Adrenal gland (tissue), 12 donors: ENCODE results near the gene RNF8. TPM values are rescaled to one million over a fixed set of nuclear protein-coding genes. Genes with fewer than 3 reads are reported as not detected.

Source experiments
- DNase-seq, 7 donors: peaks; one replicate each; pipeline ENCODE4 v3.0.0-alpha.2; 2019 to 2020
- H3K27ac ChIP-seq, 5 donors: fragments of 200-600 bp; sonication (generic) in 4 of 5; 1 replicate in 3 of 5; 2 replicates in 2 of 5; pipeline versions ENCODE4 v1.5.1 to v1.8.0; 2016 to 2020; ENCODE audit warnings: mild to moderate bottlenecking in 1 of 5
- H3K27me3 ChIP-seq: fragments of 200-600 bp; 2 replicates; pipeline ENCODE4 v1.8.0; 2021
- H3K36me3 ChIP-seq, 2 donors: fragments of 200-600 bp; replicated peaks in 1 of 2; 1 replicate in 1 of 2; 2 replicates in 1 of 2; pipeline versions ENCODE4 v1.5.1 to v1.8.0; 2018 to 2022
- H3K4me1 ChIP-seq, 2 donors: fragments of 200-600 bp; replicated peaks in 1 of 2; 1 replicate in 1 of 2; 2 replicates in 1 of 2; pipeline versions ENCODE4 v1.5.1 to v1.8.0; 2018 to 2021
- H3K4me3 ChIP-seq, 4 donors: fragments of 200-600 bp; sonication (generic) in 3 of 4; one replicate each; pipeline ENCODE4 v1.5.1; 2016 to 2018
- H3K9me3 ChIP-seq, 3 donors: fragments of 200-600 bp; sonication (generic) in 1 of 3; replicated peaks in 1 of 3; 1 replicate in 2 of 3; 2 replicates in 1 of 3; pipeline versions ENCODE4 v1.5.1 to v1.8.0; 2016 to 2021
- CTCF ChIP-seq, 6 experiments: fragments of 450-650 bp in 4 of 6; fragments of 200-600 bp in 2 of 6; sonication (generic) in 1 of 6; IDR thresholded peaks; 1 replicate in 5 of 6; 2 replicates in 1 of 6; pipeline versions ENCODE4 v1.5.1 to v1.8.0; 2016 to 2021; ENCODE audit warnings: antibody characterized with exemption in 6 of 6, mild to moderate bottlenecking in 2 of 6, moderate library complexity in 1 of 6
- POLR2A ChIP-seq, 2 donors: fragments of 450-650 bp; IDR thresholded peaks; one replicate each; pipeline ENCODE4 v1.6.1; 2017; ENCODE audit warnings: antibody characterized with exemption in 2 of 2, mild to moderate bottlenecking in 2 of 2, moderate library complexity in 1 of 2
- WGBS, 4 donors: extraction: QIAGEN DNeasy Blood & Tissue Kit in 2 of 4; methylation state at CpG; one replicate each; pipeline versions ENCODE4 v1.1.5 to v1.1.7; 2013 to 2017; 5-methylcytosine and 5-hydroxymethylcytosine counted together
- intact Hi-C, 2 donors: fragments of 100-400 bp; cut with DNase I; formaldehyde crosslinking; loops; one replicate each; pipeline versions ENCODE4 v1.14.1 to v1.15.0; 2022 to 2023
- polyA plus RNA-seq, 3 donors: library from polyadenylated mRNA; stranded (reverse); fragments of 200-250 nt in 2 of 3; fragments of 350-450 nt in 1 of 3; fragmentation: Illumina TruSeq in 1 of 3; extraction: RNeasy Lipid Tissue Mini Kit (QIAGEN cat#74804) in 1 of 3; gene quantifications; one replicate each; pipeline ENCODE4 v1.2.3, GENCODE V29; 2013 to 2014
- total RNA-seq, 9 donors: library from RNA; depleted of rRNA in 4 of 9; stranded (reverse); fragments of >200 nt in 4 of 9; fragments of 120-200 nt in 1 of 9; fragmentation: NEBNext Ultra II Directional in 1 of 9; extraction: Animal tissue kit (Norgen Biotek cat#: 25700) in 1 of 9; gene quantifications; one replicate each; pipeline versions ENCODE4 v1.1.0 to v1.2.4, GENCODE V29; 2013 to 2023
- donor health status: healthy with polysubstance abuse.
- donor health status: Bipolar disorder and iron deficiency.
- donor health status: DM: yes; HTN: yes; CAD: no.
- donor health status: DM: no; HTN: no; CAD: no.
- donor health status: DM: no; HTN: no; CAD: no.
- donor health status: DM: yes; HTN: yes; CAD: no.

Gene RNF8
- total and polyA plus RNA-seq, 12 donors: 13.1 to 54.6 (median 20.6) TPM

DNA sequence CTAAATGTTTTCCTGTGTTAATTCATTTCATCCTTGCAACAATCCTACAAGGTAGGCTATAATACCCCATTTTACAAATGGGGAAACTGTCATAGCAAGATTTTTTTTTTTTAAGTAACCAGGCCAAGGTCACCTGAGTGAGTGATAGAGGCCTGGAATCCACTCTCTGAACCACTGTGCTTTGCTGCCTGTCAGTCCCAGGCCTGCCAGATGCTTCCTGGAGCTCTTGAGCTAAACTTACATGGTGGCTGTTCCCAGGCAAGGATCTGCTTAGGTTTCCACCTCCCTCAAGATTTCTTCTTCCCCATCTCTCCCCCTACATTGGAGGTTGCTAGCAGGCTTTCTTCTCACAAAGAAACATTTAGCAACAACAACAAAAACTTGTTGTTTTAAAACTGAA lies 32.7 kb upstream of the RNF8 start:
- intact Hi-C loops: loop anchor here in 1 of 2 donors (5.0 to 10.0 kb wide), 2 partner anchors 244 to 371 kb away; no protein-coding TSS in a partner anchor
- Histone ChIP-seq H3K4me1 (peaks cover 3 to 16% of the 10 kb centered on the region in 2 donors), H3K27ac (peak overlapping the region in 4 of 5 donors; percentile 21 to 62 (median 32)), H3K4me3 (no peak overlapping the region), H3K36me3 (peaks cover 0 to 24% of the 10 kb centered on the region in 2 donors), H3K9me3 (no peaks in the 10 kb centered on the region), H3K27me3 (no peaks in the 10 kb centered on the region)
- TF ChIP-seq POLR2A (IDR thresholded peaks at IDR 0.05): no peak
- TF ChIP-seq CTCF (IDR thresholded peaks at IDR 0.05): no peak
- DNase-seq: peak in 3 of 7 donors; percentile 47 to 51 (median 50)

DNA sequence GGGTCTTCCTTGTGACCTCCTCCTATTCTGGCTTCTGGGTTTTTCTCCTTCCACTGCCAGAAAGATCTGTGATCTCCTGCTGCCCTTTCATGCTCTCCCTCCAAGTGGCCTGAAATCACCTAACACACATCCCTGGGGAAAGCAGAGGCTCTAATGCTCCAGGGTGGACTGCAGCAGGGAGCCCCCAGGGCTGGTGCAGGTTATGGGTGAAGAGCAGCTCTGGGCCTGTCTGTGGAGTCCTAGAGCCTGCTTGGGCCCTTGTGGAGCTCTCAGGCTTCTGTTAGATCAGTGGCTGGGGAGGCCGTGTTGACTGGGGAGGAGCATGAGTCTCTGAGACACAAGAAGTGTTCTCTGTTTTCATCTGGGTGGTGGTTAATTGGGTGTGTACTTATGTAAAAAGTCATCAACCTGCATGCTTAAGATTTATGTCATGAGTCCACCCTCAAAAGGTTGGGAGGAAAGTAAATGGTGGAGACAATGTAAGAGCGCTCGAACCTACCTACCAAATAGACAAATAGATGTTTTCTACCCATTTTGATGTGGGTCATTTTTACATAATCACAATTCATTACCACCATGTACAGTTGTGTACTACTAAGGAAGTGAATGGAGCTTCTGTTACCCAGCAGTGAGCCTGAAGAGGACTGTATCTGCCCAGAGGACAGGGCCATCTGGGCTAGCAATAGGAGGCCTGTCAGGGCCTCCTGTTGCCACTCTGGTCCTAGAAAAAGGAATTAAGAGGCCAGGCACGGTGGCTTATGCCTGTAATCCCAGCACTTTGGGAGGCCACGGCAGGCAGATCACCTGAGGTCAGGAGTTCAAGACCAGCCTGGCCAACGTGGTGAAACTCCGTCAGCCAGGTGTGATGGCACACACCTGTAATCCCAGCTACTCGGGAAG lies 32.0 kb upstream of the RNF8 start:
- intact Hi-C loops: loop anchor here in 1 of 2 donors (5.0 to 10.0 kb wide), 2 partner anchors 243 to 371 kb away; no protein-coding TSS in a partner anchor
- Histone ChIP-seq H3K9me3 (no peaks in the 10 kb centered on the region), H3K4me1 (peaks cover 3 to 16% of the 10 kb centered on the region in 2 donors), H3K27ac (peak overlapping the region in 4 of 5 donors; percentile 21 to 62 (median 32)), H3K27me3 (no peaks in the 10 kb centered on the region), H3K36me3 (peaks cover 0 to 17% of the 10 kb centered on the region in 2 donors), H3K4me3 (no peak overlapping the region)
- no peak for TF ChIP-seq POLR2A (IDR thresholded peaks at IDR 0.05)
- TF ChIP-seq CTCF (IDR thresholded peaks at IDR 0.05): no peak
- DNase-seq: no peak
- 82 to 88% (median 86%) methylated on average over 8 of the region's 8 CpGs for WGBS, 4 donors

- Histone ChIP-seq H3K9me3 (no peaks in the 10 kb centered on the region), H3K4me1 (peaks cover 3 to 16% of the 10 kb centered on the region in 2 donors), H3K36me3 (no peaks in the 10 kb centered on the region), H3K27me3 (no peaks in the 10 kb centered on the region), H3K4me3 (no peak overlapping the region), H3K27ac (no peak overlapping the region)
- TF ChIP-seq POLR2A (IDR thresholded peaks at IDR 0.05) (no peak), CTCF (IDR thresholded peaks at IDR 0.05) (no peak)
- intact Hi-C loops: loop anchor here in 1 of 2 donors (5.0 to 10.0 kb wide), 2 partner anchors 241 to 369 kb away; no protein-coding TSS in a partner anchor
- no peak for DNase-seq
- WGBS, 4 donors: 32 to 53% (median 45%) methylated on average over 3 of the region's 3 CpGs
Observed at GRCh38 chr6:37323580-37323979, 30.2 kb upstream of the RNF8 start.
